Measurements from ENCODE around the gene DPF3.

DPF3 gene

DNA sequence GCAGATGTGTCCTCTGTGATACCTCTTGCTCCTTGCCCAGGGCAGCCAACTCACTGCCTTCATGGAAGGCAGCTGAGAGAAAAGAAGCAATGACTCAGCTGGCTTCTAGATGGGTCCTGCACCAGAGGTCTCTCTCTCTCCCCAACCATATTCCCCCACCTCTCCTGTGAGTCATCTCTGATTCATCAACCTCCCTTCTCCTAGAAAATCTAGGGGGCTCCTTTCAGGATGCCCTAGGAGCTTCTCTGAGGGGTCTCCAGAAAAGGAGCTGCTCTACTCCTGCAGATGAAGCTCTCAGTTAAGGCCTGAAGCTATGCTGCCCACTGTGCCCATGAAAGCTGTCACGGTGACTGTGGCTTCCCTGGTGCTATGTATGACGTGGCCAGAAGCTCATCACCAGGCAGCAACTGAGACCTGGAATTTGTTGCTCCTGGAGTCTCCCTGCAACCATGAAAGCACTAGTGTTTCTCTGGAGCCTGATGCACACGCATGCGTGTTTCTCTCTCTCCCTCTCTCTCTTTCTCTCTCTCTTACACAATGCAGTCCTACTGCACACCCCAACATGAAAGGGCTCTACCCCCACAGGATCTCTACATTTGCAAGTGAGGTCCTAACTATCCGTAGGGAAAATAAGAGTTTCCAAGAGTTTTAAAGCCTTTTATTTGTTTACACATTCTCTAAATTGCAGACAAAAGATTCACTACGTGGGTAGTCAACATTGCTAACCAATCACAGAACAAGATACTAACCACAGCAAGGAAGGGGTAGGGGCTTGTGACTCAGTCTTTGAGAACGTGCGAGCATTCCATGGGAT, 285.3 kb downstream of the DPF3 start:
- no peak for DNase-seq

DNA sequence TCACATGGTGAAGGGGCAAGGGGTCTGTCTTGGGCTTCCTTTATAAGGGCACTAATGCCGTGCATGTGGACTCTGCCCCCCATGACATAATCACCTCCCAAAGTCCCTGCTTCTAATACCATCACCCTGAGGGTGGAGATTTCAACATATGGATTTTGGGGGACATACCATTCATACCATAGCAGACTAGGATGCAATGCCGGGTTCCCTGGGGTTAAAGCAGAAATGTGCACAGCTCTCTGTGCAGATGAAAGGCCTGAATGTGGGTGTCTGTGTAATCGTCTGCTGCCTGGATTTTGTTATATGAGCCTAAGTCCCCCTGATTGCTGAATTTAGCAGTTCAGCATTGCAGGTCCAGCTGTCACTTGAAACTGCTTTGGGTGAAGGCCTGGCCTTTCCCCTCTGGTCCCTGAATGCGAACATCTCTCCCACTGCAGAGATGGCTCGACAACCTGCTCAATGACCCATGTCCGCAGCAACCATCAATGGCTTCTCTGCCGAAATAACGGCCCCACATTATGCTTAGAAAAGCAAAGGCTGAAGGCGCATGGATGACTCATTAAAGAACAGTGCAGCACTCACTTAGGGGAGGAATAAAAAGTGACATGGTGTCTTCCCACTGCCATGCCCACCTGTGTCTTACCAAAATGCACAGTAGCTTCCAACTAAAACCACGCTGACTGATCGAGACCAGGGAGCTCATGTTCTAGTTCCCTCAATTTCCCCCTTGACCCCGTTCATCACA, 286.3 kb downstream of the DPF3 start:
- no peak for DNase-seq

DNA sequence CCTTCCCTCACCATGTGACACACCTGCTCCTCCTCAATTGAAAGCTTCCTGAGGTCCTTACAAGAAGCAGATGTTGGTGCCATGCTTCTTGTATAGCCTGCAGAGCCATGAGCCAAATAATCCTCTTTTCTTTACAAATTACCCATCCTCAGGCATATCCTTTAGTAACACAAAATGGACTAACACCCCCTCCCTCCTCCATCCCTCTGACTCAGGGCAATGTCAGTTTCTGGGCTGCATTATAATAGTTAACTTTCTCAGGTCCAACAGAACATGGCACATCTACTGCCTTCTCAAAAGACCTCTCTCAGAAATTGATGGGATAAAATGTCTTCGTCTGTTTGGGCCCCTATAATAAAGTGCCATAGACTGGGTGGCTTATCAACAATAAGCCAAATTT, 287.0 kb downstream of the DPF3 start:
- DNase-seq: no peak

DNA sequence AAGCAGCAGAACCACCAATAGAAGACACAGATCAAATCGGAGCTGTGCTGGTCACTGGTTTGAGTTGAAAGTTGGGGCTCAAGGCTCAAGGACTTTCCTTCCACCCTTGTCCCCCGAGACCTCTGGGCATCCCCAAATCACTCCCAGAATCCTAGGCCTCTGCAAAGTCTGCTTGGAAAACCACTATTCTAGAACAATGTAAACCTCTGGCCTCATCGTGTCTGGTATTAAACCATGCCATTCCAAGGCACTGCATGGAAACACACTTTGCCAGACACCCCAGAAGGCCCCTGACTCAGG, 288.0 kb downstream of the DPF3 start:
- DNase-seq: no peak

DNA sequence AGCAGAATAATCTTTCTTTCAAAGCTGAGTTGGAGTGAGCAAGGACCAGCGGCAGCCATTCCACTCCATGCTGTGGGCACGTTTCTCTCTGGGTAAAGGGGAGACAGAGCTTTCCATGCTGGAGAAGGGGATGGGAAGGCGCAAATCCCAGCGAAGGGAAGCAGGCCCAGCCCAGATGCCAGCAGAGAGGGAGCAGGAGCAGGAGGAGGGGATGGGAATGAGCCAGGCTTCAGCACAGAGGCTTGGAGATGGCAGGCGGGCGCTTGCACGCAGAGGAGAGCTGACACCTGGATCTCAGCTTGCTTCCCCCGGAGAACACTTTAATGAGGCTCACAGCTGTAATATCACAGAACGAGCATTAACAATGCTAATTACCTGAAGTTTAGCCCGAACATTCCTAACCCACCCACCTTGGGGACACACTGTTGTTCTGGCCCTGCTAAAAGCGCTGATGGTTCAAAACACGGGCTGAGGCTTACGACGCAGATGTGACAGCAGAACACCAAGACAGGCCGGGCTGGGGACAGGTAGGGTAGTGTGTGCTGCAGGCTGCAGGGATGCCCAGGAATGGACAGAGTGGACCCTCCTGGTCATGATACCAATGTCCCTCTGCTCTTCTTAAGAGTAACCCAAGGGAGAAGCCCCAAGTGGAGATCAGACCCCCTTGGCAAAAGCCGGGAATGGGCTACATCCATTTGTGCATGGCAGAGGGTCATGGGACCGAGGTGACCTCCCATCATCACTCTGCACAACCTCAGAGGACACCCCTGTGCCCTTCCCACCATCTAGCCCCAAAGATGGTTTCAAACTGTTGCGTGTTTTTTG, 288.6 kb downstream of the DPF3 start:
- DNase-seq: no peak

DNA sequence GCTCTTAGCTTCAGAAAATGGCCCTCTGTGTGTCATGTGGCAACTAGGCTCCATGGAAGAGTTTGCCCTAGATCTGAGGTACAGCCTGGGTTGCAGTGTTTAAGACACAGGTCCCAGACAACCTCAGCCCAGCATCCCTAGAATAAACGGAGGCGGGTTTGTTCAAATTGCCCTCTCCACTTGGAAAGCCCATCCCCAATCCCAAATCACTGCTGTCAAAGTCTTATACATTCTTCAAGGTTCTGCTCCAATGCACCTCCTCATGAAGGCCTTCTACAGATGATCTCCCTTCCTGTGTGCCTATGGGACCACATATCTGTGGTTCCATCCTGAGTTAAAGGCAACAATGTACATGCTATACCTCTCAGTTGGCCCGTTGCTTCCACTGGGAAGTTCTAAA, 289.8 kb downstream of the DPF3 start:
- DNase-seq: no peak

DNA sequence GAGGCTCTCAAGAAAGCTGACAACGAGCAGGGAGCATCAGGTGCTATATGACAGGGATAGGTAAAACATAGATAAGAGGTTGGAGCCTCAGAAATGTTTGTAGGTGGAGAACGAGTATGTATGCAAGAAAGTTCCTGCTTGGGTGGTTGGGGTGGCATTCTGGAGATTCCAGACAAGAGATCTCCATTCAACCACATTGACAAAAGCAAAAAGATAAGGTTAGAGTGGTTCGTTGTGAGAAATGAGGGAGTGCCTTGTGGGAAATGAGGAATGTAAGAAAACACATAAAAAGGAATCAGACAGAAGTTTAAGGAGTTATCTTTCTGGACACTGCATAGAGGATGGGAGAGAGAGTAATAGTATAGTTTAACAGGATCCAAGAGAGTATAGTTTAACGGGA, 290.3 kb downstream of the DPF3 start:
- no peak for DNase-seq

DNA sequence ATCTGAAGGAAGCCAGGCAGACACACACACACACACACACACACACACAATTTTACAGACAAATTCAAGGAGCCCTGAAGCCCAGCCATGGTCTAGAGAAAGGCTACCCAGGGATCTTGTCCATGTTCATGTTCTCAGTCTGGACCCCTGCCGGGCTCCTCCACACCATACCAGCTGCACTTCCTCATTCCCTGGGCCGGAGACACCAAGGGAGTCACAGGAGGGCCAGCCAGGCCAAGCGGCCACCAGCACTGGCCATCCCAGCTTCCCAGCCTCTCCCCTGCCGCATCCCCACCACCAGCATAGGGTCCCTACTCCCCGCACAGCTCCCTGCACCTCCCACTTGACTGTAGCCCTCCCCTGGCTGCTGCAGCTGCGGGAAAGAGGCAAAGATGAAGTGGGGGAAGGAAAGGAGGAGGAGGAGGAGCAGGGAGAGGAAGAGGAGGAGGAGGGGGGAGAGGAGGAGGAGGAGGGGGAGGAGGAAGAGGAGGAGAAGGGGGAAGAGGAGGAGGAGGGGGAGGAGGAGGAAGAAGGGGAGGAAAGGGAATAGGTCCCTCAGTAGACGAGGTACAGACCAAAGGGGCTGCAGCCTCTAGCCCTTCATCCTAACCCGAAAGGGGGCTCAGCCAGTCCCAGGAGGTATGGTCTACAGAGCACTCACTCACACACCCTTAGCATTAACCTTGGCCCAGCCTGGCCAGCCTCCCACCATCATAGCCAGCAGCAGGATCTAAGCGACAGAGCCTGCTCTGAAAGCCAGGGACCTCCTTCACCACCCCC, 293.2 kb downstream of the DPF3 start:
- DNase-seq: no peak

DNA sequence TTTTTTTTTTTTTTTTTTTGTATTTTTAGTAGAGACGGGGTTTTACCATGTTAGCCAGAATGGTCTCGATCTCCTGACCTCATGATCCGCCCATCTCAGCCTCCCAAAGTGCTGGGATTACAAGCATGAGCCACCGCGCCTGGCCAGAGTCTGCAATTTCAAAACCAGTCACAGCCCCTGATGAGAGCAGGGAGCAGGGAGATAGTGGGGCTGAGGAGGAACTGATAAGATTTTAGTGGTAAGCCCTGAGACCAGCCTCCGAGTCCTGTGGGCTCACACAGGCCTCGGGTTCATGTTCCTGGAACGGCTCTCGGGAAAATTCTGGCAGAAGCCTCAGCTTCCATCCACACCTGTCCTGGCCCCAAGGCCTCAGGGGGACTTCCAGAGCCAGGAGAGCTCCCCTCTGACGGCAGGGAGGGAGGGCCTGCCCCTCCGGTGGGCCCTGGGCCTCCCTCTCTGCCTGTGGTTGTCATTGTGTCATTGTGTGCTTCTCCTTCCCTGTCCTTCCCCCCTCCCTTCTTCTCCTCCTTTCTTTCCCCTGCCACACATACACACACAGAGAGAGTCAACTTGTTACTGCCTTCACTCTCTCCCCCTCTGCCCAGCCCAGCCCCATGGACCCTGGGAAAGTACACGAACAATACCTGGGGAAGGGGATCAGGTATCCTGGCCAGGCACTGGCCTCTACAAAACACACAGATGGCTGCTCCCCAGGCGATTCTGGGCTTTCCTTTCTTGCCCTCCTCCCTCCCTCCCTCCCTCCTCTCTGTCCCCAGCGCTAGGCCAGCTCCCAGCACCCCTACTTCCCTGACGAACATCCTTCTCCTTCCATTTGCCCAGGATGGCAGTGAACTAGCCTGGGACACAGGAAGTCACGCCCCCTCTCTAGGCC, 294.1 kb downstream of the DPF3 start:
- no peak for DNase-seq

DNA sequence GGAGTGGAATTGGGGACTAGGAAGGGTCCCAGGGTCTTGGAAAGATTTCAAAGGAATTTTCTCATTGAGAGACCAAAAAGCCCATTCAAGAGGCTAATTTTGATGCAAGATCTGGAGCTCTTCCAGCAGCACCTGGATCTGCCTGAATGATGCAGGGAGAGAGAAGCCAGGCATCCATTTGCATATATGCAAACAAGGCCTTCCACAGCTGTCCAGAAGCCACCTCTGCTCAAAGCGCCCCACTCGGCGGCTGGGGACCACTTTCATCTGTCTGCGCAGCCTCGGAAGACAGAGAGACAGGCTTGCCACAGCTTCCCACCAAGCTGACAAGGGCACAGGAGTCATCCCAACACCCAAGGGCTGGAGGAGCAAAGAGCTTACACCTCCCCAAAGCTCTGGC, 295.6 kb downstream of the DPF3 start:
- DNase-seq: no peak

DNA sequence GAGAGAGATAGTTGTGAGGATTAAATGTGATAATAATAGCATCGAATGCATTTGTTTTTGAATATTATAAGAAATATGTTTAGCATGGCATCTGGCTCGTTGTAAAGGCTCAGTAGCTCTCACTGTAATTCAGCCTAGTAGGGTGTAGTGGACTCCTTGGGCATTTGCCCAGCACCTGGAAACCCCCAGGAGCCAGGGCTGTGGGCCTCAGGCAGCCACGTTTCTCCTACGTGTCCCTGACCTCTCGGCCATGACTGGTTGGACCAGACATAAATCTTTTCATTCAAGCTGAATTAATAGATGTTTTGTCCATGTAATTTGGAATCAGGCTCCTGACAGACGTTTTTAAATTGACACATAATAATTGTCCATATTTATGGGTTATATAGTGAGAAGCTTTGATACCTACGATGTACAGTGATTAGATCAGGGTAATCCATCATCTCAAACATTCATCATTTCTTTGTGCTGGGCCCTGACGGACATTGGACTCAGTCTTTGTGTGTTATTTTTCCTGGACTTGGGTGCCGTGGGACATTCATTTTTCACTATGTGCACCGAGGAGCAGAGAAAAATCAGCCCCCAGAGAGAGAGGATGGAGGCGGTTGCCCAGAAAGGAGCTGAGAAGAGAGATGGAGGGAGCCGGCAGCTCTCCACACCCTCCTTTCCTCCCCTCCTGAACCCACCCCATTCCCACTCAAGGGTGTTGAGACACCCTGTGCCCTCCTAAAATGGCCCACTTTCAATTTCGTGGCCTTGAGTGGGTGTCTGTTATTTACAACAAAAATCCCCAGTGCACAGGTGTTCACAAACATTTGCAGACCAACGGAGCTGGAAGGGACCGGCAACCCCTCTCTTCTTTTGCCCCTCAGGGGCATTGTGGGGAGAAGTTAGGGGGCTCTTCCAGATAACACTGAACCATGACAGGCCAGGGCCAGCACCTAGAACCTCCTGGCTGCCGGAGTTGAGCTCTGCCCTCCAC, 296.4 kb downstream of the DPF3 start:
- DNase-seq: no peak

DNA sequence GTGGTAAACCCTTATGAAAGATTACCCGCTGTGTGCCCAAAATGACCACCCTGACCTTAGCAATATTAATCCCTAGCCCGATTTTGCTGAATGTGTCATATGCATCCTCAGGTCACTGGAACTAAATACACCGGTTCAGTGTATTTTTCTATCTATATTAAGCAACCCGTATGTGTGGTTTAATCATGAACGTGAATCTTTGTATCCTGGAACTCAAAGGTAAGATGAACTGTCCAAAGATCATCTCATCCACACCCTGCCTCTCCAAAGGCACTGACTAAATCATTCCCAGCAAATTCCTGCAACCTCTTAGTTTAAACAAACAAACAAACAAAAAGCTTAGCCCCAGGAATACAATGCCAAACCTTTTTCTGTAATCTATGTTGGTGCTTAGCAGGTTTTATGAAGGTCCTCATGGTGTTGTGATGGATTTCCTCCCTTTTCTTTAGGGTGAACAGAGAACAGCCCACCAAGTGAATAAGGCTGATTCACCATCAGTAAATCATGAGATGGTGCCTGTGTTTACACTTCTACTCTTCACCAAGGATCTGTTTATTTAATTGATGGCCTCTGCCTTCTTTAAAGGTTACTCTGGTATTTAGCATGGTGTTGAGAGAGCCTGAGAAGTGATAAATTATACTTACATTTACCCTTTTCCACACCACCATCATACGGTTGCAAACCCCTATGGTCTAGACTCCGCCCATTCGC, 298.6 kb downstream of the DPF3 start:
- no peak for DNase-seq

DNA sequence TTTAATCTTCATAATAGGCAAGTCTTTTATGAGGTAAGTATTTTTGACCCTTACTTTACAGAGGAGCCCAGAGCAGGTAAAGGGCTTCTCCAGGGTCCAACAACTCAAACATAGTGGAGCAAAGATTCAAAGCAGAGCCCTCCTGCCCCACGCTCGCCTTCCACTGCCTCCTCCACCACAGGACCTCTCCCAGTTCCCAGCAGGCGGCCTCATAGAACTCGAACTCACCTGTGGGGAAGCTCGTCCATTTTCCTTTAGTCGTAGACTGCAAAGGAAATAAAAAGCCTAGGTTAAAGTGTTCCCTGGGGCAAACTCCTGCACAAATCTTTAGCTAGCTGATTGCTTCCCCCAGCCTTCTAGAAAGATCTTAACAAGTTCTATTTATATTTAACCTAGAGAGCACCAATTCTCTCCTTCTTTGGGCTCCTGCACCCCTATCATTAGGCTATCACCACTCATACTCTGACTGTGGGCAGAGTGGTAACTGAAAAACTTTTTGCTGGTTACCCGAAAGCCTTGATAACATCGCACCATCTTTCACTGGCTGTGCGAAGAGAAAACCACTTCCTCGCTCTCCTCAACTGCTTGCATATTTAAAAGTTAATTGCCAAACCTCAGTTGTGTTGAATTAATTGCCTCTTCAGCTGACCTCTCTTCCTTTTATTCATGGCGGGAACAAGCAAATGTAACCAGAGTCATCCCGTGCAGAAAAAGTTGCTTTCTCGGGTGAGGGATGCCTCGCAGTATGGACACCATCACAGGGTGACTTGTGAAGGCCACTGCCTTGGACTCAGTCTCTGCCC, 299.6 kb downstream of the DPF3 start:
- DNase-seq: no peak

DNA sequence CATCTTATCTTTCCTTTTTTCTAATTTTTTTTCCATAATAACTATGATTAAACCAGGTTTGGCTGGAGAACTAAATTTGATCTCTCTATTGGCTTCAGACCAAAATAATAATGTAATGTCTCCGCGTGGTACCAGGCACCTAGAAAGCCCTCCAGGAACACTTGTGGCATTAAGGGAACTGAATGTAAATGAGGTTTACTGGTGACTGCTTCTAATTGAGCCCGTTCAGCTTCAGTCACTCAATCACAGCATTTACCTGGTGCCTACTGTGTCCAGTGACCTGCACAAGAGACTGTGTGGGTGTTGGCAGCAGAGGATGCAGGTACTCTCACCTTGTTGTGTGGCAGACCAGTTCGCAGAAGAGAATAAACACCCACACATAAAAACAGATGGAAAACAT, 302.5 kb downstream of the DPF3 start:
- DNase-seq: no peak

DNA sequence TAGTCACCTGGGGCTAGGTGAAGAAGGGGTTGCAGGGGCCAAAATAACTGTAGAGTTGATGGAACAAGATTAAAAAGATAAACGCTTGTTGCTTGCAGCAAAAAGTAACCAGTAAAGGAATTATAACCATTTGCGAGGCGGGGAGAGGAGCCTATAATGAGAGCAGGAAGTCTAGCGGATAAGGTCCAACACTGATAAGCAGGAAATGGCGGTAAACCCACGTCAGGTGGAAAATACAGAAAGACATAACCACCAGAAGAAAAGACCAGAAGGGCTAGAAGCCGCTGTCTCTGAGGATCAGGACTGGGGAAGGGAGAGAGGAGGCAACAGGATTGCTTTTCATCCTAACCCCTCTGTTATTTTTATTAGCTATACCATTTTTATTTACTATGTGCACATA, 303.3 kb downstream of the DPF3 start:
- DNase-seq: no peak

DNA sequence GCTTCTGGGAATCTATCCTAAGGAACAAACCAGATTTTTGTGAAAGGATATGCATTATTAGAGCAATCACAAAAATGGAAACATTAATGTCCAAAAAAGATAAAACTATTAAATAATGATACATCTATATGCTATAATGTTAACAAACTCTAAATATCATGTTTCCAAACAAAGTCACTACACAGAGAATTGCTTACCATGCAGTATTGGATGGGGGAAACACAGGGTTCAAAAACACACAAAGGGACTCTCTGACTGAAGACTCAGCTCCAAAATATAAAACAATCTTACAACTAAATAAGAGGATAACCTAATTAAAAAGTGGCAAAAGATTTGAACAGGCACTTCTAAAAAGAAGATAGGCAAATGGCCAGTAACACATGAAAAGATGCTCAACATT, 304.2 kb downstream of the DPF3 start:
- no peak for DNase-seq

DNA sequence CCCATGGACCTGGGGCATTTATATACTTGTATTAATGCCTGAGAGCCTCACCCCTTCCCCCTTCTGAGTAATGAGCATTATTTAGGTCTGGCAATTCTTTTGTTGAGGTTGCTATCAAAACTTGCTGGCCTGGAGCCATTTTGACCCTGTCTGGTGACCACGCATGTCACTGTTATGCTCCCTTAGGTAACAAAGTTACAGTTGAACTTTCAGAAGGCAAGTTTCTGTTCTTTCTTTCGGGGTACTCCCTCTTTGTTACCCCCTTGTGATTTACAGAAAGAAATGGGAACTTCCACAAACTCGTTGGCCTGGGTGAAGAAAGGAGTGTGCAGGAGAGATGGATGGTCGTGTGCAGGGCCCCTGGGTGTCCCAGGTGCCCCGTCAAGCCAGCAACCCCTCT, 305.4 kb downstream of the DPF3 start:
- DNase-seq: no peak

DNA sequence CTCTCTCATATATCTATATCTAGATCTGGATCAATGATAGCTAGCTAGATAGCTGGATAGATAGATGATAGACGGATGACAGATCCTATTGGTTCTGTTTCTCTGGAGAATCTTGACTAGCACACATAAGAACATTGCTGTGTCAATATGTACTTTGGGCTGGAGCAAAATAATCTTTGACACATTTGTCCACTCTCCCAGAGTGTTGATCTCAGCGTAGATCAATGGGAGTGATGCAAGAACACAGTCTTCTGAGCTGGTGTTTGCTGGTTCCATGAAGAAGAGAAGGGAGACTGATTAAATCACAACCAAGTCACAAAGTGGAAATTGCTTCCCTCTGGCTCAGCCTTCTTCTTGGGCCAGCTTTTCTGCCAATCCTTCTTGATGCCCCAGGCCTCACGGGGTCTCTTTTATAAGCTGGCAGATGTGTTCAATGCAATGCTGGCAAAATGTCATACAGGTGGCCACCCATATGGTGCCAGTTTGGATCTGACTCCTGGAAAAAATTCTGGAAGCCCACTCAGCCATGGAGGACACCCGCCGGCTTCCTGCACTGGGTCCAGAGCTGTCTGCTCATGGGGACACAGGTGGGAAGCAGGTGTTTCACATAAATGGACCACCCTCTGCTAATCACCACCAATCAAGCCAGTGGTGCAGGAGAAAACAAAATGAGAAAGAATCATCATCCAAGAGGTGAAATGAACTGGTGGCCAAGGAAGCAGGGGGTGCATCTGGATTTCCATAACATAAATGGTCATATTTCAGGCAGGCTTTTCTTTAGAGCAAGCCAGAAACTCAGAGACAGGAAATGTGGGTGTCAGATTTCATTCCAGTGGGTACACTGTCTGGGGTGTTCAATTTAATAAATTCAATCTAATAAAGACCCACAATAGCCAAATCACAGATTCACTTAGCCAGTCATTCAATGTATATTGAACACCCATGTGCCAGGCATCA, 310.3 kb downstream of the DPF3 start:
- DNase-seq: no peak

Data from COR-L47 (cell line).